ENCODE measurements around the gene YPEL2.

Gene YPEL2

DNA sequence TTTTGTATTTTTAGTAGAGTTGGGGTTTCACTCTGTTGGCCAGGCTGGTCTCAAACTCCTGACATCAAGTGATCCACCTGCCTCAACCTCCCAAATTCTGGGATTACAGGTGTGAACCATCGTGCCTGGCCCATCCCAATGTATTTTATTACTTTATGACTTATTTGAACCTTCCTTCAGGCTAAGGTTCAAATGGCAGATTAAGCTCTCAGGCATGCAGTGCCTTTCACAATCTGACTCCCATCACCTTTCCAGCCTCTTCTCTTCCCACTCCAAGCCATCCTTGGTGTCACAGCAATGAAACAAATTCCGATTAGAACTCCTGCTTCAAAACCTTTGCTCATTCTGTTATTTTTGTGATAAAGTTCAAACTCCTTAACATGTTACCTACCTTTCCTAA, 26.6 kb upstream of the YPEL2 start:
- TF ChIP-seq SIN3A (IDR thresholded peaks at IDR 0.05; ENCODE audit: borderline replicate concordance, insufficient read depth, low read length), result no peak
- no peak for TF ChIP-seq FOXP2 (optimal IDR thresholded peaks at IDR 0.05; ENCODE audit: borderline replicate concordance, extremely low read depth, extremely low read length, insufficient read depth)
- TF ChIP-seq, protein P1, sequence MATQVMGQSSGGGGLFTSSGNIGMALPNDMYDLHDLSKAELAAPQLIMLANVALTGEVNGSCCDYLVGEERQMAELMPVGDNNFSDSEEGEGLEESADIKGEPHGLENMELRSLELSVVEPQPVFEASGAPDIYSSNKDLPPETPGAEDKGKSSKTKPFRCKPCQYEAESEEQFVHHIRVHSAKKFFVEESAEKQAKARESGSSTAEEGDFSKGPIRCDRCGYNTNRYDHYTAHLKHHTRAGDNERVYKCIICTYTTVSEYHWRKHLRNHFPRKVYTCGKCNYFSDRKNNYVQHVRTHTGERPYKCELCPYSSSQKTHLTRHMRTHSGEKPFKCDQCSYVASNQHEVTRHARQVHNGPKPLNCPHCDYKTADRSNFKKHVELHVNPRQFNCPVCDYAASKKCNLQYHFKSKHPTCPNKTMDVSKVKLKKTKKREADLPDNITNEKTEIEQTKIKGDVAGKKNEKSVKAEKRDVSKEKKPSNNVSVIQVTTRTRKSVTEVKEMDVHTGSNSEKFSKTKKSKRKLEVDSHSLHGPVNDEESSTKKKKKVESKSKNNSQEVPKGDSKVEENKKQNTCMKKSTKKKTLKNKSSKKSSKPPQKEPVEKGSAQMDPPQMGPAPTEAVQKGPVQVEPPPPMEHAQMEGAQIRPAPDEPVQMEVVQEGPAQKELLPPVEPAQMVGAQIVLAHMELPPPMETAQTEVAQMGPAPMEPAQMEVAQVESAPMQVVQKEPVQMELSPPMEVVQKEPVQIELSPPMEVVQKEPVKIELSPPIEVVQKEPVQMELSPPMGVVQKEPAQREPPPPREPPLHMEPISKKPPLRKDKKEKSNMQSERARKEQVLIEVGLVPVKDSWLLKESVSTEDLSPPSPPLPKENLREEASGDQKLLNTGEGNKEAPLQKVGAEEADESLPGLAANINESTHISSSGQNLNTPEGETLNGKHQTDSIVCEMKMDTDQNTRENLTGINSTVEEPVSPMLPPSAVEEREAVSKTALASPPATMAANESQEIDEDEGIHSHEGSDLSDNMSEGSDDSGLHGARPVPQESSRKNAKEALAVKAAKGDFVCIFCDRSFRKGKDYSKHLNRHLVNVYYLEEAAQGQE (IDR thresholded peaks at IDR 0.05; ENCODE audit: insufficient read depth in 1 of 2, low read depth in 2 of 2, low read length in 2 of 2), result no peak
- no peak for TF ChIP-seq TAF1 (IDR thresholded peaks at IDR 0.05; ENCODE audit: borderline replicate concordance, insufficient read depth, low read length)
- TF ChIP-seq POLR2AphosphoS5 (IDR thresholded peaks at IDR 0.05; ENCODE audit: low read depth, low read length), result no peak

GRCh38 chr17:59310263-59310920, 21.1 kb upstream of the YPEL2 start:
- no peak for TF ChIP-seq SIN3A (IDR thresholded peaks at IDR 0.05; ENCODE audit: borderline replicate concordance, insufficient read depth, low read length)
- TF ChIP-seq POLR2AphosphoS5 (IDR thresholded peaks at IDR 0.05; ENCODE audit: low read depth, low read length), result no peak
- no peak for TF ChIP-seq FOXP2 (optimal IDR thresholded peaks at IDR 0.05; ENCODE audit: borderline replicate concordance, extremely low read depth, extremely low read length, insufficient read depth)
- TF ChIP-seq, protein P1 (IDR thresholded peaks at IDR 0.05; ENCODE audit: insufficient read depth in 1 of 2, low read depth in 2 of 2, low read length in 2 of 2), result no peak

- TF ChIP-seq SIN3A (IDR thresholded peaks at IDR 0.05; ENCODE audit: borderline replicate concordance, insufficient read depth, low read length), result no peak
- TF ChIP-seq, protein P1 (IDR thresholded peaks at IDR 0.05; ENCODE audit: insufficient read depth in 1 of 2, low read depth in 2 of 2, low read length in 2 of 2), result no peak
- no peak for TF ChIP-seq TAF1 (IDR thresholded peaks at IDR 0.05; ENCODE audit: borderline replicate concordance, insufficient read depth, low read length)
- TF ChIP-seq POLR2AphosphoS5 (IDR thresholded peaks at IDR 0.05; ENCODE audit: low read depth, low read length), result no peak
- TF ChIP-seq FOXP2 (optimal IDR thresholded peaks at IDR 0.05; ENCODE audit: borderline replicate concordance, extremely low read depth, extremely low read length, insufficient read depth), result no peak
These were observed 20.4 kb upstream of the YPEL2 start for GRCh38 chr17:59311051-59311468.

GRCh38 chr17:59315866-59316265, 15.6 kb upstream of the YPEL2 start:
- no peak for TF ChIP-seq FOXP2 (optimal IDR thresholded peaks at IDR 0.05; ENCODE audit: borderline replicate concordance, extremely low read depth, extremely low read length, insufficient read depth)
- no peak for TF ChIP-seq SIN3A (IDR thresholded peaks at IDR 0.05; ENCODE audit: borderline replicate concordance, insufficient read depth, low read length)
- no peak for TF ChIP-seq TAF1 (IDR thresholded peaks at IDR 0.05; ENCODE audit: borderline replicate concordance, insufficient read depth, low read length)
- no peak for TF ChIP-seq POLR2AphosphoS5 (IDR thresholded peaks at IDR 0.05; ENCODE audit: low read depth, low read length)
- TF ChIP-seq, protein P1 (IDR thresholded peaks at IDR 0.05; ENCODE audit: insufficient read depth in 1 of 2, low read depth in 2 of 2, low read length in 2 of 2), result no peak

Measured in PFSK-1 (cell line).